Neutrophil (primary cell): Measurements from ENCODE around the gene WDR27.

ENCODE experiments used
- H3K27ac ChIP-seq: fragments of 200-600 bp; sonication (generic); 2 replicates; pipeline ENCODE4 v1.5.1; 2016; ENCODE audit warnings: mild to moderate bottlenecking, moderate library complexity
- H3K27me3 ChIP-seq: fragments of 200-600 bp; sonication (generic); 2 replicates; pipeline ENCODE4 v1.6.0; 2016; ENCODE audit warnings: mild to moderate bottlenecking
- H3K36me3 ChIP-seq: fragments of 200-600 bp; sonication (generic); 2 replicates; pipeline ENCODE4 v1.5.1; 2017
- H3K4me1 ChIP-seq, 2 experiments: fragments of 200-600 bp in 1 of 2; sonication (generic) in 1 of 2; 1 replicate in 1 of 2; 2 replicates in 1 of 2; pipeline versions ENCODE4 v1.5.1 to v1.6.1; 2013 to 2016; ENCODE audit warnings: low read depth in 1 of 2, low read length in 1 of 2, mild to moderate bottlenecking in 1 of 2, moderate library complexity in 1 of 2; ENCODE audit not compliant: control insufficient read depth in 1 of 2, insufficient read depth in 1 of 2
- H3K4me3 ChIP-seq, 2 experiments: fragments of 200-600 bp in 1 of 2; sonication (generic) in 1 of 2; 1 replicate in 1 of 2; 2 replicates in 1 of 2; pipeline ENCODE4 v1.5.1; 2013 to 2016; ENCODE audit warnings: low read depth in 1 of 2, low read length in 1 of 2, mild to moderate bottlenecking in 1 of 2, moderate library complexity in 1 of 2
- H3K9me3 ChIP-seq: fragments of 200-600 bp; sonication (generic); 2 replicates; pipeline ENCODE4 v1.5.1; 2016
- CTCF ChIP-seq: fragments of 200-600 bp; sonication (generic); IDR thresholded peaks from 2 replicates; pipeline ENCODE4 v1.5.1; 2016; ENCODE audit warnings: antibody characterized with exemption

Gene WDR27

GRCh38 chr6:169724494-169725124 lies 22.8 kb upstream of the WDR27 start, which contains the start of gene PHF10:
Gene PHF10, minus strand, starts transcription at chr6:169724500. Its CDS starts 569 bp downstream, at chr6:169723931.
- H3K4me1 ChIP-seq = peaks cover 15 to 17% of the 10 kb centered on the region in 2 experiments
- no peak for TF ChIP-seq CTCF
- no peaks in the 10 kb centered on the region for H3K9me3 ChIP-seq
- peak within 1 kb of the TSS; percentile 53 to 61 for H3K4me3 ChIP-seq
- peaks cover 49% of the 10 kb centered on the region for H3K27me3 ChIP-seq
- H3K27ac ChIP-seq = no peak within 1 kb of the TSS
- no peaks in the 10 kb centered on the region for H3K36me3 ChIP-seq

DNA sequence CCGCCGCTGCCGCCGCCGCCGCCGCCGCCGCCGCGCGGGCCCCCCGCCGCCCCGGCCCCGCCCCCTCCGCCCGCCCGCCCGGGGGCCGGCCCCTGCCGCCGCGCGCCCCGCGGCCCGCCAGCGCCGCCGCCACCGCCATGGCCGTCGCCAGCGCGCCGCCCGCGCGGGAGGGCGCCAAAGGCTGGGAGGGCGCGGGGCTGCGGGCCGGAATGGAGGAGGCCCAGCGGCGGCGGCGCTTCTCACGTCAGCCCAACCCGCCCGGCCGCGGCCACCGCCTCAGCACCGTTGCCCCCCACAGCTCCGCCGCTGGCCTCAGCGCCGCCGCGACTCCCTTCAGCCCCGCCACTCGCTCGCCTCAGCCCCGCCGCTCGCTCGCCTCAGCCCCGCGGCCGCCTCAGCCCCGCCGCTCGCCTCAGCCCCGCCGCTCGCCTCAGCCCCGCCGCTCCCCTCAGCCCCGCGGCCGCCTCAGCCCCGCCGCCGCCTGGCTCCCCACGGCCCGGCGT lies 22.2 kb upstream of the WDR27 start:
- H3K9me3 ChIP-seq = no peaks in the 10 kb centered on the region
- no peaks in the 10 kb centered on the region for H3K36me3 ChIP-seq
- no peak for TF ChIP-seq CTCF
- H3K4me3 ChIP-seq = peak overlapping the region in 1 of 2 experiments; percentile 14
- H3K4me1 ChIP-seq = peaks cover 15 to 17% of the 10 kb centered on the region in 2 experiments
- H3K27ac ChIP-seq = no peak overlapping the region
- peaks cover 49% of the 10 kb centered on the region for H3K27me3 ChIP-seq

DNA sequence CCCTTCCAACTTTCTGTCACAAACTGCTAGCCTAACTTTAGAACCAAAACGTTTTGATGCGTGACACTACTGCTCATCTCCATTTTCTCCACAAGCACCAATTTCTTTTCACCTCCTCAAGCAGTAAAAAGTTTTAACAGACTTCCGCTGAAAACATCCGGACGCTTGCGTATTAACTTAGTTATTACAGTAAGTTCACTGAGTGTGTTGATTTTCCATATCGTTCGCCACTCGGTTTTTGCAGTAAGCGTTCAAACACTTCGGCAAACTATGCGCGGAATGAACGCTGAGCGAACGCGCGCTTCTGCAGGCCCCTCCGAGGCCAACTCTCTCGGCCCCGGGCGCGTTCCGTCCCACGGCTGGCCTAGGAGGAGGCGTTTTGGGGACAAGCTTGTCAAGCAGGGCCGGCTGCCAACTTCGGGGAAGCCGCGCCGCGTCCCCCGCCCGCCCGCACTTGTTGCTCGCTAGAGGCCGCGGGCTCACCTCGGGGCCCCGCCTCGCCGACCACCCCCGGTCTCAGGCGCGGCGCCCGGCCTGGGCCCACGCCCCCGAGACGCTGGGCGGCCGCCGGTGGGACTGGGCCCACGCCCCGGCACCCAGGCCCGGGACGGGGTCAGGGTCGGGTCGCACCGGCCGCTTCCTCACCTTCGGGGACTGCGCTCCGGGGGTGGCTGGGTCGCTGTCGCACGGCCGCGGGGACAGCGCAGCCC lies 21.5 kb upstream of the WDR27 start:
- H3K36me3 ChIP-seq = no peaks in the 10 kb centered on the region
- no peaks in the 10 kb centered on the region for H3K9me3 ChIP-seq
- no peak overlapping the region for H3K27ac ChIP-seq
- H3K27me3 ChIP-seq = peaks cover 49% of the 10 kb centered on the region
- no peak for TF ChIP-seq CTCF
- H3K4me1 ChIP-seq = peaks cover 15 to 17% of the 10 kb centered on the region in 2 experiments
- H3K4me3 ChIP-seq = peak overlapping the region; percentile 53 to 61

DNA sequence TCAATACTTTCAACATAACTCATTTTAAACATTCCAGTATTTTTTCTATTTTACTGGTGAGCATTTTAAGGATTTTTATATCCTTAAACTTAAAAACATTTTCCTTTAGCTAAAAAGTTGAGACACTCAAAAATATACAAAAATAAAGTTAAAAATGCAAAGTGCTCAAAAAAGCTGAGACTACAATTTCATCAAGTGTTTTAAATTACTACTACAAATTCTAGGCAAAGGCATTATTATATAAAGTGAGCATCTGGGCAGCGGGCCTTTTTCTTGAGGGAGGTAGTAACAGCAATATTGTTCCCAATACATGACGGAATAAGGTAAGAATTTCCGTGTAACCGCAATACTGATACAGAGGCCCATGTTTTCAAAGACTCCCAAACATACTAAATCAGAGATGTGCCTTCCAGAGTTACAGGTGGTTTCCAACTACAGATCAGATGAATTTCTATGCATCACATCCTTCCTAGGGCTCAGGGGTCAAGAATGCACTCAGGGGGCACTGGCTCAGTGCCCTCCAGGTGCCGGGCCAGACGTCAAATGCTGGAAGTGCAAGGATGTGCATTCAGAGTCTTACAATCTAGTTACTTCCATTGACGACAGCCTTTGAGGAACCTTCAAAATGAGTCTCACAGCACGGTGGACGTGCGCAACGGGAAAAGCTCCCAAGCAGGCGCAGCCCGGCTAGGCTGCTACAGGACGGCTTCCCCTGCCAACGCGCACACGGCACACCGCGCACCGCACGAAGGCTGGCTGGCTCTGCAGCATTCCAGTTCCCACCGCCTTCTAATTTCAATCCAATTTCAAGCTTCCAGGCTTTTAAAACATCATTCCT lies 20.8 kb upstream of the WDR27 start:
- H3K27me3 ChIP-seq = peaks cover 49% of the 10 kb centered on the region

More for the DNA sequence above, 20.8 kb upstream of the WDR27 start:
- Histone ChIP-seq H3K4me3 (peak overlapping the region; percentile 53 to 61), H3K36me3 (no peaks in the 10 kb centered on the region), H3K27ac (no peak overlapping the region), H3K9me3 (no peaks in the 10 kb centered on the region), H3K4me1 (peaks cover 15 to 17% of the 10 kb centered on the region in 2 experiments)
- no peak for TF ChIP-seq CTCF
